RWPE2 (cell line): Measurements from ENCODE around the gene LARGE1.

ENCODE experiments used
- ATAC-seq: fragments of 200-7000 bp; cut with Tn5 transposase; 3 replicates; pipeline ENCODE4 v1.9.1; 2021; ENCODE audit warnings: low read depth
- DNase-seq: peaks from one replicate; pipeline ENCODE4 v3.0.0-alpha.2; 2020; ENCODE audit warnings: low spot score
- H3K27ac ChIP-seq: fragments of 450-650 bp; 2 replicates; pipeline ENCODE4 v1.5.1; 2017; ENCODE audit warnings: mild to moderate bottlenecking; ENCODE audit not compliant: poor library complexity, severe bottlenecking
- H3K27me3 ChIP-seq: fragments of 250-450 bp; sonication (Bioruptor Pico); 2 replicates; pipeline ENCODE4 v1.5.1; 2021; ENCODE audit warnings: mild to moderate bottlenecking, moderate library complexity; ENCODE audit not compliant: insufficient read depth, poor library complexity, severe bottlenecking
- H3K36me3 ChIP-seq: fragments of 250-450 bp; sonication (Bioruptor Pico); 2 replicates; pipeline ENCODE4 v1.5.1; 2020; ENCODE audit warnings: low read depth, mild to moderate bottlenecking, moderate library complexity
- H3K4me1 ChIP-seq: fragments of 250-450 bp; sonication (Bioruptor Pico); 2 replicates; pipeline ENCODE4 v1.5.1; 2021; ENCODE audit warnings: mild to moderate bottlenecking, moderate library complexity; ENCODE audit not compliant: insufficient read depth, poor library complexity, severe bottlenecking
- H3K4me3 ChIP-seq: fragments of 250-450 bp; sonication (Bioruptor Pico); 2 replicates; pipeline ENCODE4 v1.5.1; 2021; ENCODE audit warnings: mild to moderate bottlenecking, moderate library complexity; ENCODE audit not compliant: severe bottlenecking
- H3K9me3 ChIP-seq: fragments of 250-450 bp; sonication (Bioruptor Pico); 2 replicates; pipeline ENCODE4 v1.5.1; 2021; ENCODE audit warnings: mild to moderate bottlenecking, moderate library complexity; ENCODE audit not compliant: severe bottlenecking
- TF ChIP-seq, protein P1 (sequence below): fragments of 450-650 bp; IDR thresholded peaks from one replicate; pipeline ENCODE4 v1.5.1; 2017; ENCODE audit warnings: mild to moderate bottlenecking, moderate library complexity; ENCODE audit not compliant: poor library complexity, severe bottlenecking

Gene LARGE1

DNA sequence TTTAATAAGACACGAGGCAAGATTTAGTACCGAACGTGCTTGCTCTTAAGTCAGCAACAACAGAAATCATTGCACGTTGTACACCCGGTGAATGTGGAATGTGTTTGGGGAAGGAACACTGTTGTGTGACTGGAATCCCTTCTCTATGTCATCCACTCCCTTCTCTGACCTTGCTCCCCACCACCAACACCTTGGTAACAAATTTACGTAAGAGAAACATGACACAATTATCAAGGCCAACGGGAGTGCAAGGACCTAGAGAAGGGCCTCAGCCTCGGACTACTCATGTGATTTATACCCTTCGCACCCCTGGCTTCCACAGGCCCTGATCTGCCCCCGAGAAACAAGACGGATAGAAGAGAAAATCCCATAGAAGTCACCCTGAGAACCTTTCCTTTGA lies 236.2 kb downstream of the LARGE1 start:
- DNase-seq: no peak
- H3K36me3 ChIP-seq: no peaks in the 10 kb centered on the region
- H3K4me3 ChIP-seq: no peak overlapping the region
- no peaks in the 10 kb centered on the region for H3K4me1 ChIP-seq
- no peak overlapping the region for H3K27ac ChIP-seq
- H3K9me3 ChIP-seq: no peaks in the 10 kb centered on the region
- H3K27me3 ChIP-seq: no peaks in the 10 kb centered on the region
- TF ChIP-seq, protein P1, sequence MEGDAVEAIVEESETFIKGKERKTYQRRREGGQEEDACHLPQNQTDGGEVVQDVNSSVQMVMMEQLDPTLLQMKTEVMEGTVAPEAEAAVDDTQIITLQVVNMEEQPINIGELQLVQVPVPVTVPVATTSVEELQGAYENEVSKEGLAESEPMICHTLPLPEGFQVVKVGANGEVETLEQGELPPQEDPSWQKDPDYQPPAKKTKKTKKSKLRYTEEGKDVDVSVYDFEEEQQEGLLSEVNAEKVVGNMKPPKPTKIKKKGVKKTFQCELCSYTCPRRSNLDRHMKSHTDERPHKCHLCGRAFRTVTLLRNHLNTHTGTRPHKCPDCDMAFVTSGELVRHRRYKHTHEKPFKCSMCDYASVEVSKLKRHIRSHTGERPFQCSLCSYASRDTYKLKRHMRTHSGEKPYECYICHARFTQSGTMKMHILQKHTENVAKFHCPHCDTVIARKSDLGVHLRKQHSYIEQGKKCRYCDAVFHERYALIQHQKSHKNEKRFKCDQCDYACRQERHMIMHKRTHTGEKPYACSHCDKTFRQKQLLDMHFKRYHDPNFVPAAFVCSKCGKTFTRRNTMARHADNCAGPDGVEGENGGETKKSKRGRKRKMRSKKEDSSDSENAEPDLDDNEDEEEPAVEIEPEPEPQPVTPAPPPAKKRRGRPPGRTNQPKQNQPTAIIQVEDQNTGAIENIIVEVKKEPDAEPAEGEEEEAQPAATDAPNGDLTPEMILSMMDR: no peak
- no peak for ATAC-seq

DNA sequence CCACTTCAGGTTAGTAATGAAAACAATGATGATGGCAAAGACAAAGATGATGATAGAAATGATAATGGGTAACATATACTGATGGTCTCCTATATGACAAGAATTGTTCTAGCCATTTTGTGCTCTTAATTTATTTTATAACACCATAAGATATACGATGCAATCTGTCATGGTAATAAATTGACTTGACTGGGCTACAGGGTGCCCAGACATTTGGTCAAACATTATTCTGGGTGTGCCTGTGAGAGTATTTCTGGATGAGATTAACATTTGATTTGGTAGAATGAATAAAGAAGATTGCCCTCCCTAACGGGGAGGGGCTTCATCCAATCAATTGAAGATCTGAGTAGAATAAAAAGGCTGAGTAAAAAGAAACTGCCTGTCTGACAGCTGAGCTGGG lies 237.3 kb downstream of the LARGE1 start:
- H3K4me3 ChIP-seq: no peak overlapping the region
- TF ChIP-seq, protein P1: no peak
- DNase-seq (no peak), ATAC-seq (no peak)
- no peaks in the 10 kb centered on the region for H3K27me3 ChIP-seq
- H3K9me3 ChIP-seq: no peaks in the 10 kb centered on the region
- H3K4me1 ChIP-seq: no peaks in the 10 kb centered on the region
- H3K36me3 ChIP-seq: no peaks in the 10 kb centered on the region
- H3K27ac ChIP-seq: no peak overlapping the region

DNA sequence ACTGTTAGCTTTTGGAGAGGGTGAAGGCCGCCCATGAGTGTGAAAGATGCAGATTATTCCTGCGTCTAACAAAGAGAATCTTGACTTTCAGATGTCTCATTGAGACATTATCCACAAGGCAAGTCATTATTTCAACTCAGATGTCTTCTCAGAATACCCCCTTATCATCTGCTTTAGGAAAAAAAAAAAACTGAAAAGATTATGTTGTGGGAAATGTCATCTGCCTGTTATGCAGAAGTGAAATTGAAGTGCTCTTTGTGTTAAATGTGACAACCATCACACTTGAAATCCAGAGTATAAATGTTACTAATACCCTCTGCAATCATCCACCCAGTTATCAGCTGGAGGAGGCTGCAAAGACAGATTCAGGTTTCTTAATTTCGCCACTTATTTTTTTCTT lies 239.6 kb downstream of the LARGE1 start:
- Histone ChIP-seq H3K9me3 (no peaks in the 10 kb centered on the region), H3K4me1 (no peaks in the 10 kb centered on the region), H3K36me3 (no peaks in the 10 kb centered on the region), H3K27ac (no peak overlapping the region), H3K27me3 (no peaks in the 10 kb centered on the region), H3K4me3 (no peak overlapping the region)
- TF ChIP-seq, protein P1: no peak
- no peak for ATAC-seq
- DNase-seq: no peak

DNA sequence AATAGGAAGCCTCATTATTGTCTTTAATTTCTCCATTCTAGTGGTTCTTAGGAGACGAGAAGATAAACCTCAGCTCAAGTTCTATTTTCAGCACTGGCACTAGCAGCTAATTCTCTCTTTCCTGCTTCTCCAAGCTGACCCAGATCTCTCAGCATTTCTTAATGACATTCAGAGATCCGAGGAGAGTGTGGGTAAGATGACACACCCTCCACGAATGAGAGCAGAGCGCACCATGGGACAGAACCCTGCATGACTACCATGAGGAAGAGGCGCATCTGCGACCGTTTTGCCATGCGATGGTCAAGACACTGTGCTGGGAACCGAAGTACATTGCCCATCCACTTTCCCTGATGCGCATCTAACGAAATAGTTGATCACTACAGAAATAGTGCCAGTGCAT lies 241.8 kb downstream of the LARGE1 start:
- Histone ChIP-seq H3K27ac (no peak overlapping the region), H3K9me3 (no peaks in the 10 kb centered on the region), H3K4me1 (no peaks in the 10 kb centered on the region), H3K36me3 (no peaks in the 10 kb centered on the region), H3K27me3 (no peaks in the 10 kb centered on the region), H3K4me3 (no peak overlapping the region)
- DNase-seq: no peak
- TF ChIP-seq, protein P1: no peak
- no peak for ATAC-seq

DNA sequence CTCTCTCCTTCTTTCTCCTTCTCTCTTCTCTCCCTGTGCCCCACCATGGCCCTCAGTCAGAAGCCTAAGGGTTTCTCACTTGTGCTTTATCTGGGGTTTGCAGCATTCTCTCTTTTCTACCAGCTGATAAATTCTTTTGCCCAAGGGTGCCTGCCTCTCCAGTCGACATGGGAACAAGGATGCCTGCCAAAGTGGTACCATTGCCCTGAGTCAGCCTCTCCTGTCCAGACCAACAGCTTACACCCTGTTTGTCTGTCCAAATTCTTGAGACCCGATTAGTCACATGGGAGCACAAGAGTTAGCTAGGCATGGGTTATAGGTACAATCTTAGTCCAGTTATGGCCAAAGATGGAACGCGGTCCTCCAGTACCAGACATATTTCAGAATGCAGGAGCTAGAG lies 242.7 kb downstream of the LARGE1 start:
- no peaks in the 10 kb centered on the region for H3K27me3 ChIP-seq
- H3K4me1 ChIP-seq: no peaks in the 10 kb centered on the region
- no peaks in the 10 kb centered on the region for H3K36me3 ChIP-seq
- H3K27ac ChIP-seq: no peak overlapping the region
- H3K9me3 ChIP-seq: no peaks in the 10 kb centered on the region
- DNase-seq (no peak), ATAC-seq (no peak)
- TF ChIP-seq, protein P1: no peak
- no peak overlapping the region for H3K4me3 ChIP-seq
